LNCaP clone FGC (cell line): ENCODE data around the gene OBSL1.

Experiments
- DNase-seq: peaks from one replicate; pipeline ENCODE4 v3.0.0-alpha.2; 2011; ENCODE audit warnings: low read depth
- H3K4me3 ChIP-seq: 2 replicates; pipeline ENCODE4 v1.5.1; 2011; ENCODE audit warnings: mild to moderate bottlenecking, low read depth, low read length, control low read depth
- TF ChIP-seq, protein P1 (sequence below): IDR thresholded peaks from 2 replicates; pipeline ENCODE4 v1.5.1; 2012; ENCODE audit warnings: mild to moderate bottlenecking; ENCODE audit not compliant: control insufficient read depth, insufficient read depth; ENCODE audit errors: extremely low read depth

The OBSL1 gene

GRCh38 chr2:219554350-219554749 lies 17.0 kb downstream of the OBSL1 start:
- no peak for DNase-seq
- H3K4me3 ChIP-seq = no peak overlapping the region
- TF ChIP-seq, protein P1, sequence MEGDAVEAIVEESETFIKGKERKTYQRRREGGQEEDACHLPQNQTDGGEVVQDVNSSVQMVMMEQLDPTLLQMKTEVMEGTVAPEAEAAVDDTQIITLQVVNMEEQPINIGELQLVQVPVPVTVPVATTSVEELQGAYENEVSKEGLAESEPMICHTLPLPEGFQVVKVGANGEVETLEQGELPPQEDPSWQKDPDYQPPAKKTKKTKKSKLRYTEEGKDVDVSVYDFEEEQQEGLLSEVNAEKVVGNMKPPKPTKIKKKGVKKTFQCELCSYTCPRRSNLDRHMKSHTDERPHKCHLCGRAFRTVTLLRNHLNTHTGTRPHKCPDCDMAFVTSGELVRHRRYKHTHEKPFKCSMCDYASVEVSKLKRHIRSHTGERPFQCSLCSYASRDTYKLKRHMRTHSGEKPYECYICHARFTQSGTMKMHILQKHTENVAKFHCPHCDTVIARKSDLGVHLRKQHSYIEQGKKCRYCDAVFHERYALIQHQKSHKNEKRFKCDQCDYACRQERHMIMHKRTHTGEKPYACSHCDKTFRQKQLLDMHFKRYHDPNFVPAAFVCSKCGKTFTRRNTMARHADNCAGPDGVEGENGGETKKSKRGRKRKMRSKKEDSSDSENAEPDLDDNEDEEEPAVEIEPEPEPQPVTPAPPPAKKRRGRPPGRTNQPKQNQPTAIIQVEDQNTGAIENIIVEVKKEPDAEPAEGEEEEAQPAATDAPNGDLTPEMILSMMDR = no peak

GRCh38 chr2:219553463-219553963 lies 17.8 kb downstream of the OBSL1 start:
- no peak overlapping the region for H3K4me3 ChIP-seq
- TF ChIP-seq, protein P1 = no peak
- DNase-seq = no peak

DNA sequence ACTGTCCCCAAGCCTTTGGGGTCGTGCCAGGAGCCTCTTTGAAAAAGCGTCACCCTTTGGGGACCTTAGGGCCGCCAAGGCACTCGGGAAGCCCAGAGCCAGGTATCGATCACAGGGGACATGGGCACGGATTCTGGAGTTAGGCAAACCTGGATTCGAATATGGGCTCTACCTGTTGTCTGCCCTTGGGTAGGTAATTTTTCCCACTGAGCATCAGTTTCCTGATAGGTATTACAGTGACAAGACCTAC lies 18.2 kb downstream of the OBSL1 start:
- H3K4me3 ChIP-seq = peak overlapping the region; percentile 45
- no peak for DNase-seq
- TF ChIP-seq, protein P1 = no peak

DNA sequence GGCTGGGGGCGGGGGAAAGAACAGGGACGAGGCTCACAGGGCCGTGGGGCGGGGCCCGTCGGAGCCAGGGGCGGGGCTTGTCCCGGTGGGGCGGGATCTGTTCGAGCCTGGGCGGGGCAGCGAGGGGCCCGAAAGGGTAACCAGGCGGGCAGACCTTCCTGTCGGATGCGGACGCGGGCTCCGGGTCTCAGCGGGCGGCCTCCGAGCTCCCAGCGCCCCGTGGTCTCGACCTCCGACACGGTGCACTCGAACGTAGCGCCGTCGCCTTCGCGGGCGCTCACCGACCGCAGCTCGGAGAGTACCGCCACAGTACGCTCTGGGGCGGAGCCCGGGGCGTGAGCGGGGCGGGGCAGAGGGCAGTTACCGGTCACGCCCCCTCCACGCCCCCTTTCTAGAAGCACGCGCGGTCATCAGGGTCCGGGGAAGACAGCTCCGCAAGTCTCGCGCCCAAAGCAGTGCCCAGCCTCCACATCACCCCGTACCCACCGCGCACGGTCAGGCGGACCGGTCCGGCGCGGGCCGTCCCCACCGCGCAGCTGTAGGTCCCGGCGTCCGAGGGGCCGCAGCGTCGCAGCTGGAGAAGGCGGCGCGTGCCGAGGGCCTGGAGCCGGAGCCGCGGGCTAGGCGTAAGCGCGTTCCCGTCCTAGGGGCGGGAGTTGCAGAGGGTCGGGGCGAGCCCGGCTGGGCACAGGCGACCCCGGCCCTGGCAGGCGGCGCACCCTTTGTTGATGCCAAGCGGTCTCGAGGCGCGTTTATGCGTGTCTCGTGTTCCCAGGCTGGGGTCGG lies 18.8 kb downstream of the OBSL1 start:
- TF ChIP-seq, protein P1 = no peak
- no peak for DNase-seq

DNA sequence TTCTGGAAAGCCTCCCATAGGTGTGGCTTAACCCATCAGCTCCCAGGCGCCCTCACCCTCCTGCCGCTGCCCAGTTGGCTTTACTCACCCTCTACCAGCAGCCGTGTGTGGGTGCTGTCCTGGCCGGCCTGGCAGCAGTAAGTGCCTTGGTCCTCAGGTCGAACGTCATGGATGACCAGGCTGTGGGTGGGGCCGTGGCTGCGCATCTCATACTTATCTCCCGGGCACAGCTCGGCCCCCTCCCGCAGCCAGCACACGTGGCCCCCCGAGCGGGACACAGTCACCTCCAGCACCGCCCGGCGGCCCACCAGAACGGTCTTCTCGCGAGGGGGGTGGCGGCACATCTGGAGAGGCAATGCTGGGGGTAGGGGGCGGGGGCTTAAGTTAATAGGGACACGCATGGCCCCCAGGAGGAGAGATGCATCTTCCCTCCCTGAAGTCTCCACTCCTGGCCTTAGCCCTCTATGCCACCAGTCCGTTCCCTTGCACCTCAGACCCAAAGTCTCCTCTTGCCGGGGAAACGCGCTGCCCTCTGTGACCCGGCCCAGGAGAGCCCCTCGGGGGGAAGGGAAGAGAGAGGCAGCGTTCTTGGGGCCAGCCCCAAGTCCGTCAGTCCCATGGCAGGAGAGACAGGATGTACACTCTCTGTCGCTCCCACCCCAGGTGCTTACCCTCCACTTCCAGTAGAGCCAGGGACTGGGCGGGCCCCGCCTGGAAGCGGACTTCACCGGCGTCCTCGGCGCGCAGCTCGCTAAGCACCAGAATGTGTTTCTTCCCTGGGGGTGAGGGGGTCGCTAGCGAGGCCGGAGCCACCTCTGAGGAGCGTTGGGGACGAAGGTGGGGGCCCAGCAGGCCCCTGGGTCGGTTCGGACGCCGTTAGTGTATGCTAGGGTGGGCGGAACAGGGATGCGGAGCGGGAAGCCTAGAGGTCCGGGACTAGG lies 19.6 kb downstream of the OBSL1 start:
- DNase-seq = no peak
- peak overlapping the region; percentile 45 for H3K4me3 ChIP-seq
- TF ChIP-seq, protein P1 = no peak

More for the DNA sequence above, 18.8 kb downstream of the OBSL1 start:
- peak overlapping the region; percentile 45 for H3K4me3 ChIP-seq

DNA sequence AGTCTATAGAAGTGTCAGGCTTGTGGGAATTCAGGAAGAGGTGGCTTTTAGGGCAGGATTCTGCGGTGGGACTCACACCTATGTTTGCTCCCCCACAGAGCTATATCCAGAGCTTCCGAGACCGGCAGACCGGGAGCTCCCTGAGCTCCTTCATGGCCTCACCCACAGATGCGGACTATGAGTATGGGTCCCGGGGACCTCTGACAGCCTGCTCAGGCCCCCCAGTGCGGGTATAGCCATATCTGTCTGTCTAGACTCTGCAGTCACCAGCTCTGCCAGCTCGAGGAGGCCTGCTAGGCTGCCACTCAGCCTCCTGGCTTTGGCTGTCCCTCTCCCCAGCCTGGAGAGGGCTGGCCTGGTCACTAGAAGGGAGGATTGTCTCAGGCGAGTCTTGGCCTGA lies 21.7 kb downstream of the OBSL1 start:
- DNase-seq = no peak
- H3K4me3 ChIP-seq = no peak overlapping the region
- TF ChIP-seq, protein P1 = no peak
